Activated naive CD8-positive, alpha-beta T cell treated with anti-CD3 and anti-CD28 coated beads for 36 hours (primary cell): ENCODE results near the gene RXRA. TPM values are rescaled to one million over a fixed set of nuclear protein-coding genes. Genes with fewer than 3 reads are reported as not detected.

Source experiments
- total RNA-seq, 2 experiments: library from RNA; stranded (reverse); gene quantifications; one replicate each; pipeline ENCODE4 v1.2.3, GENCODE V29; 2021

The RXRA gene
- total RNA-seq, 2 experiments from 2014 or later, result 11.0 to 11.4 TPM

Other genes with a start within 250 kb of the RXRA start
- 10 to 100 TPM; 64.6 to 65.6 TPM for gene WDR5, start 190.4 kb upstream of the RXRA start, total RNA-seq
- 10 to 100 TPM; 17.0 to 22.1 TPM for gene RNU6ATAC, start 161.9 kb upstream of the RXRA start, total RNA-seq